HUES6 (cell line): ENCODE measurements around the gene SLC44A4.
"Not testable (repeated sequence)": the region's sequence is repeated elsewhere in the genome, so short reads cannot be mapped to it uniquely, and the experiment has no call there.

ENCODE experiments used
- H3K27ac ChIP-seq: 2 replicates; pipeline ENCODE4 v1.7.0; 2013; ENCODE audit warnings: low read depth, mild to moderate bottlenecking, low read length, inconsistent platforms
- H3K27me3 ChIP-seq: 2 replicates; pipeline ENCODE4 v1.6.1; 2013; ENCODE audit warnings: low read length; ENCODE audit not compliant: control insufficient read depth, insufficient read depth
- H3K36me3 ChIP-seq: 2 replicates; pipeline ENCODE4 v1.6.1; 2013; ENCODE audit warnings: low read length; ENCODE audit not compliant: control insufficient read depth, insufficient read depth
- H3K4me1 ChIP-seq: 2 replicates; pipeline ENCODE4 v1.6.1; 2013; ENCODE audit warnings: low read length; ENCODE audit not compliant: control insufficient read depth, insufficient read depth
- H3K4me3 ChIP-seq: 2 replicates; pipeline ENCODE4 v1.5.1; 2013; ENCODE audit warnings: low read depth, low read length
- H3K9ac ChIP-seq: one replicate; pipeline ENCODE4 v1.6.1; 2013; ENCODE audit warnings: mild to moderate bottlenecking, low read length
- H3K9me3 ChIP-seq: 2 replicates; pipeline ENCODE4 v1.6.1; 2013; ENCODE audit warnings: low read depth, low read length; ENCODE audit not compliant: control insufficient read depth, insufficient read depth

Gene SLC44A4

DNA sequence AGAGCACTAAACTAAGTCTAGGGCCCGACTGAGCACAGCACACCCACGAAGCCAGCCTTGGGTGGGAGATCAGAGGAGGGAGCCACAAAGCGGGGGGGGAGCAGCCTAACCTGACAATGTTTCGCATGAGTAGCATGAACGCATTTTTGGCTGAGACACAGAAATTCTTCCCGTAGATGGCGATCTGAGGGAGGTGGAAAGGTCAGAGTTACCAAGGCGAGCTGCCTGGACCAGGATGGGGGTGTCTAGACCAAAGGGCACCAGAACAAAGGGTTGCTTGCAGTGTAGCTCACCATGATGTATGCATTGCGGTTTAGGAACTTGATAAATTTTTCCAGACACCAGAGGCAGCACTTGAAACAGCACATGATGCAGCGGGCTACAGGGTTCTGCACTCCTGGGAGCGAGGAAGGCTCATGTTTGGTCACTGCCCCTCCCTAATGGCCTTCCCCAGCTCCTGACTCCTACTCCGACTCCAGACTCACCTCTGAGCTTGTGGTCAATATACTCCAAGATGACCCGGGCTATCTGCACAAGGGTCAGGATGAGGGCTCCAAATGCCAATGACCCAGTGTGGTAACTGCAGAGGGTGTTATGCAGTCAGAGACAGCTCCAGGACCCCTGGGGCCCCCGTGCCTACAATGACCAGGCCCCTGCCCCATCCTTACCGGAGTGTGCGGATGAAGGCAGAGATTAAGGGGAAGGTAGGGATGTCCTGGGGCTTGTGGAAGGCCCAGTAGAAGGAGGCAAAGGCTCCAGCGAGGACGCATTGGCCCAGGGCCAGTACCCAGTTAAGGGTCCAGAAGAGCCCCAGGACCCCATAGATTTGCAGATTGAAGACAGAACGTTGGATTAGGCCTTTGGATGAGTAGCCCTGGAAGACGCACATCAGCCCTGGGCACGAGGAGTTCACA, 13.3 kb downstream of the SLC44A4 start:
- Histone ChIP-seq H3K4me1 (peaks cover 7% of the 10 kb centered on the region), H3K27ac (no peak overlapping the region), H3K36me3 (peaks cover 7% of the 10 kb centered on the region), H3K4me3 (no peak overlapping the region), H3K9ac (no peak overlapping the region), H3K27me3 (no peaks in the 10 kb centered on the region), H3K9me3 (no peaks in the 10 kb centered on the region)

GRCh38 chr6:31864818-31865204, 14.0 kb downstream of the SLC44A4 start:
- Histone ChIP-seq H3K27ac (no peak overlapping the region), H3K27me3 (no peaks in the 10 kb centered on the region), H3K9me3 (no peaks in the 10 kb centered on the region), H3K9ac (no peak overlapping the region), H3K36me3 (peaks cover 13% of the 10 kb centered on the region), H3K4me3 (no peak overlapping the region), H3K4me1 (peaks cover 6% of the 10 kb centered on the region)

DNA sequence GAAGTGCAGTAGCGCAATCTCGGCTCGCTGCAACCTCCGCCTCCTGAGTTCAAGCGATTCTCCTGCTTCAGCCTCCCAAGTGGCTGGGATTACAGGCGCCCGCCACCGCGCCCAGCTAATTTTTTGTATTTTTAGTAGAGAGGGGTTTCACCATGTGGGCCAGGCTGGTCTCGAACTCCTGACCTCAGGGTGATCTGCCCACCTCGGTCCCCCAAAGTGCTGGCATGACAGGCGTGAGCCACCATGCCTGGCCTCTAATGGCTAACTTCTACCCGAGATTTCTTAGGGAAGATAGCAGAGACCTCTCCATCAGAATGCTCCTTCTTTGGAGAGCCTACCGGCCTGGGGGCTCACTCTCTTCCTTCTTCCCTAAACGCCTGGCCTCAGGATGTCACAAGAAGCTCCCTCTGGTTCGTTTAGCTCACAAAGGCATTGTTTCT, 14.7 kb downstream of the SLC44A4 start:
- H3K27me3 ChIP-seq, H3K9me3 ChIP-seq, H3K27ac ChIP-seq, H3K4me1 ChIP-seq: not testable (repeated sequence)
- H3K9ac ChIP-seq, result peak overlapping the region; percentile 53
- H3K36me3 ChIP-seq, result peaks cover 20% of the 10 kb centered on the region
- H3K4me3 ChIP-seq, result peak overlapping the region; percentile 84

GRCh38 chr6:31862344-31863235, 16.2 kb downstream of the SLC44A4 start, which contains the start of gene NEU1:
NEU1 (minus strand) TSS chr6:31862821; CDS start chr6:31862776, 45 bp downstream.
- Histone ChIP-seq H3K27me3 (no peaks in the 10 kb centered on the region), H3K9ac (peak within 1 kb of the TSS; percentile 85), H3K4me3 (peak within 1 kb of the TSS; percentile 93), H3K36me3 (peaks cover 27% of the 10 kb centered on the region), H3K27ac (peak within 1 kb of the TSS; percentile 80; the same call in 1 of the 2 replicates), H3K4me1 (peaks cover 3% of the 10 kb centered on the region; the same call in 1 of the 2 replicates), H3K9me3 (no peaks in the 10 kb centered on the region)

DNA sequence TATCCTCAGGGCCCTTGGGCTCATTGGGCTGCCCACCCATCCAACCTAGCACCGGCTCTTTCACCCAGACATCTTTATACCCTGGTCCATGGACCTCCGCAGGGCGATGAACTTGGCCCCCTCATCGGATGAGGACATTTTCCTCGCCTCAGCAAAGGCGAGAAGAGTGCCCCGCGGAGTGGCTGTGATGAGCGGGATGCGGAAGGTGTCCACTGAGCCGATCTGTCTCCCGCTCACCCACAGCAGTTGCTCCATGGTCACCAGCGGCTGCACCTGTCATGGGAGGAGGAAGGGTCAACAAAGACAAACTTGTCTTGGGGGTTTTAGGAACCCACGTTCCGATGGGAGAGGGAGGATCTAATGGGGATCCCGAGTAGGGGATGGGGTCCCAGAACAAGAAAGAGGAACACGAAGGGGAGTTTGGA, 16.9 kb downstream of the SLC44A4 start:
- H3K9ac ChIP-seq, result peak overlapping the region; percentile 85
- no peaks in the 10 kb centered on the region for H3K27me3 ChIP-seq
- H3K36me3 ChIP-seq, result peaks cover 30% of the 10 kb centered on the region
- H3K27ac ChIP-seq, result no peak overlapping the region
- H3K4me3 ChIP-seq, result peak overlapping the region; percentile 93
- peaks cover 3% of the 10 kb centered on the region; the same call in 1 of the 2 replicates for H3K4me1 ChIP-seq
- no peaks in the 10 kb centered on the region for H3K9me3 ChIP-seq

GRCh38 chr6:31861150-31861549, 17.6 kb downstream of the SLC44A4 start:
- Histone ChIP-seq H3K4me3 (no peak overlapping the region), H3K27me3 (no peaks in the 10 kb centered on the region), H3K4me1 (peaks cover 3% of the 10 kb centered on the region; the same call in 1 of the 2 replicates), H3K9me3 (no peaks in the 10 kb centered on the region), H3K36me3 (peaks cover 30% of the 10 kb centered on the region), H3K27ac (no peak overlapping the region), H3K9ac (no peak overlapping the region)

GRCh38 chr6:31860349-31860748, 18.4 kb downstream of the SLC44A4 start:
- H3K36me3 ChIP-seq, result peaks cover 30% of the 10 kb centered on the region
- H3K4me1 ChIP-seq, result peaks cover 3% of the 10 kb centered on the region; the same call in 1 of the 2 replicates
- no peak overlapping the region for H3K27ac ChIP-seq
- no peak overlapping the region for H3K9ac ChIP-seq
- H3K4me3 ChIP-seq, result no peak overlapping the region
- H3K9me3 ChIP-seq, result peaks cover 3% of the 10 kb centered on the region
- H3K27me3 ChIP-seq, result no peaks in the 10 kb centered on the region

DNA sequence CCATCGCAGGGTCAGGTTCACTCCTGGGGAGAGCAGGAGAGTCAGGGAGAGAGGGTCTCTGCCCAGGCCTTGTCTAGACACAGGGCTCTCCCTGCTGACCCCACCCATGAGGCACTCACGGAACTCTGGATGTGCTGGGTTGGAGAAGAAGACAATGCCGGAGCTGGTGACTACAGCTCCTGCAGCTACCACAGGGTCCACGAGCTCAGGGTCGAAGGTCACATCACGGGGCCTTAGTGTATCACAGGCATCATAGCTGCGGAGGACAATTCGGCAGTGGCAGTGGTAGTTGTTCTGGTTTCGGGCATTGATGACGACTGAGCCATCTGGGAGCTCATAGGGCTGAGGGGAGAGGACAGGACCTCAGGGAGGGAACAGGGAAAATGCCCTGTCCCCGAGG, 18.9 kb downstream of the SLC44A4 start:
- Histone ChIP-seq H3K4me3 (no peak overlapping the region), H3K27me3 (no peaks in the 10 kb centered on the region), H3K9me3 (peaks cover 6% of the 10 kb centered on the region), H3K4me1 (peaks cover 3% of the 10 kb centered on the region; the same call in 1 of the 2 replicates), H3K9ac (no peak overlapping the region), H3K27ac (no peak overlapping the region), H3K36me3 (peaks cover 30% of the 10 kb centered on the region)

- peaks cover 6% of the 10 kb centered on the region for H3K9me3 ChIP-seq
- no peaks in the 10 kb centered on the region for H3K27me3 ChIP-seq
- no peak overlapping the region for H3K9ac ChIP-seq
- H3K36me3 ChIP-seq, result peaks cover 30% of the 10 kb centered on the region
- no peak overlapping the region for H3K4me3 ChIP-seq
- H3K27ac ChIP-seq, result no peak overlapping the region
- peaks cover 3% of the 10 kb centered on the region; the same call in 1 of the 2 replicates for H3K4me1 ChIP-seq
These were observed 20.1 kb downstream of the SLC44A4 start for GRCh38 chr6:31858707-31859106.

DNA sequence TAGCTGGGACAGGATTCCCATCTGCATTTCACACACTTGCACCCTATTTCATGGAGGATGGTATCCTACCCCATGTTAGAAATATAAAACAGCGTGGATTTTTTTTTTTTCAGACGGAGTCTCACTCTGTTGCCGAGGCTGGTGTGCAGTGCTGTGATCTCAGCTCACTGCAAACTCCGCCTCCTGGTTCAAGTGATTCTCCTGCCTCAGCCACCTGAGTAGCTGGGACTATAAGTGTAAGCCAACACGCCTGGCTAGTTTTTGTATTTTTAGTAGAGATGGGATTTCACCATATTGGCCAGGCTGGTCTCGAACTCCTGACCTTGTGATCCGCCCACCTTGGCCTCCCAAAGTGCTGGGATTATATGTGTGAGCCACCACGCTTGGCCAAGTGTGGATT, 21.0 kb downstream of the SLC44A4 start:
- not testable (repeated sequence) for H3K9me3 ChIP-seq, H3K9ac ChIP-seq, H3K27me3 ChIP-seq, H3K4me1 ChIP-seq, H3K4me3 ChIP-seq, H3K27ac ChIP-seq
- H3K36me3 ChIP-seq, result peaks cover 30% of the 10 kb centered on the region
